ENCODE results near the gene RIC8B. TPM values are rescaled to one million over a fixed set of nuclear protein-coding genes. Genes with fewer than 3 reads are reported as not detected.

Gene RIC8B
- total RNA-seq, 1 experiment from 2014 or later: 11.9 TPM

DNA sequence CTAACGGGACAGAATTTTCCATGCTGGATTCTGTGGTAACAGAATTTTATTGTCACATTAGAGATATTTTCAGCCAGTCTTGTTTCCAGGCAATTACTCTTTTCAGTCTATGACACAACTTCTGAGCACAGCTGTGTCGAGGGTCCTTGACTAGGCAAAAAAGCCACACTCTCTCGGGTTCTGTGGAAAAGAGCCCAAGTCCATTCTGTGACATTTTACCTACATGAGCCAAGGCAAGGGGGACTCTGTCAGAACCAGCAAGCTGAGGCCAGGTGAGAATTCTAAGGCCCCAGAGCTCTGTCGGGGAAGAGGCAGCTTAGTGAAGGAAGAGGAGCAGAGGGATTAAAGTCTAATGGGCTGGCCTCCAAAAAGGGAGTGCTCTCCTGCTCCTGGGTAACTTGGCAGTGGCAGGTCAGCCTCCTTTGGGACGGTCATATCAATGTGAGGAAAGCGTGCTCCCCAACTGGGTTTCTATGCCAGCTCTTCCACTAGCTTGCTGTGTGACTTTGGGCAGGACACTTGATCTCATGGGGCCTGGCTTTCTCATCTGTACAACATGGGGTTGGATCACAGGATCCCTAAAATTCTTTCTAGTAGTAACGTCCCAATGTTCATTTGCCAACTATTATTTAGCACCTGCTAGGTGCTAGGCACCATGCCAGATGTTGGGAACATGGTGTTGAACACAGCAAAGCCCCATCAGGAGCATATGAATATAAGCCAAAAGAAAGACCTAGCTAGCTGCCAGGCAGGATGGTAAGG is 16.0 kb upstream of the RIC8B start:
- no peak for DNase-seq (ENCODE audit: low read depth)

DNA sequence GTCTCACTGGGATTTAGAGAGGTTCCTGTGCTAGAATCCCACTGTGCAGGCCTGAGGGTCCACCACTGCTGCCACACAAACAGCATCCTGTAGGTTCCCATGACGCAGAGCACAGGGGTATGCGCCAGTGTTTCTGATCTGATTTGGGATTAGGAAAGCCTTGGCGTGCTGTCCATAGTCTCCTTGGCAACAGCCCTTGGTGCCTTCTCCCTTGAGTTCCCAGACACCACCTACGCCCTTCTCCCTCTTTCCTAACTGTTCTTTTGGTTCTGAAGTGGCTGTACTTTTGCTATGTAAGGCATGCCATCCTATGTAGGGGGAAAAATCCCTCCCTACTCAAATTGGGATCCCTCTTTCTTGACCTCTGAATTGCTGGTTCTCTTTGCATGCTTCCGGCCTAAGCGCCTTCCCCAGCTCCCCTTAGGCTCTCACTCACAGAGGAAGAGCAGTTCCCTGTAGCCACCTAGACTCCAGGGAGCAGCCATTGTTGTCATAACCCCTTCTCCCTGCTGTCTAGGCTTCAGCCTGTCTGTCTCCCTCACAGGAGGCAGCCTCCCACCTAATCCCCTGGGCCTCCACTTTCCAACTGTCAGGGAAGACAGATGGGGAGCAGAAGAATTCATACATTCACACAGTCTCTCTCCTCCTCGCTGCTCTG is 14.8 kb upstream of the RIC8B start:
- DNase-seq (ENCODE audit: low read depth): no peak

DNA sequence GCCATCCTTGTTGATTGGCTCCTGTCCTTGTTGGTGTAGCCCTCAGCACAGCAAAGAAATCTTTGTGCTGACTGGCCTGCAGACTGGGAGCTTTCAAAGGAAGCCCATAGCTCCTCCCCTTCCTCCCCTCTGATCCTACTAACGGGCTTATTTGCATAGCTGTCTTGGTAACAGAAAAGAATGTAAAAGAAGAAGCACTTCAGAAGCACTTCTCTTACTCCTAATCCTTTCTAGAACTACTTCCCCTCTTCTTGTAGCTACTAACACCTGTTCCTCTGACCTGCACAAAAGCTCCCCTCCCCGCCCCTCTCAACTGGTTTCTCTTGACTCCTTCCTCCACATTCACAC is 14.3 kb upstream of the RIC8B start:
- peak; percentile 24 for DNase-seq (ENCODE audit: low read depth)

DNA sequence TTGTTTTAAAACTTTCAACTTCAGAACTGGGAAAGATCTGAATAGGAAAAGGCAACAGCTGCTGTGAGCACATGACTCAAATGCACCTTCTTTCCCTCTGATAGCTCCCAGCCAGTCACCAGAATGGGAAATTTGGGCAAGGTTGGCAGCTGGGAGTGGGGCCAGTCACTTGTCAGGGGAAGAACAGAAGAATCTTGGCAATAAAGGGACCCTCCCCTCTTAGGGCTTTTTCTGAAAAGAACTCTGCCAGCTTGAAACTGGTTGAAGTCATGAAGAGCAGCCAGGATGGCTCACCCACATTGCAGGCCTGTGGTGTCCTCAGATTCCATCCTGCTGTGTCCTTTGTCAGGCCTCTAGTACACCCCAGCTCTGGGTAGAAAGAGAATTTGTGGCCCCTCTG is 10.3 kb upstream of the RIC8B start:
- DNase-seq (ENCODE audit: low read depth): no peak

DNA sequence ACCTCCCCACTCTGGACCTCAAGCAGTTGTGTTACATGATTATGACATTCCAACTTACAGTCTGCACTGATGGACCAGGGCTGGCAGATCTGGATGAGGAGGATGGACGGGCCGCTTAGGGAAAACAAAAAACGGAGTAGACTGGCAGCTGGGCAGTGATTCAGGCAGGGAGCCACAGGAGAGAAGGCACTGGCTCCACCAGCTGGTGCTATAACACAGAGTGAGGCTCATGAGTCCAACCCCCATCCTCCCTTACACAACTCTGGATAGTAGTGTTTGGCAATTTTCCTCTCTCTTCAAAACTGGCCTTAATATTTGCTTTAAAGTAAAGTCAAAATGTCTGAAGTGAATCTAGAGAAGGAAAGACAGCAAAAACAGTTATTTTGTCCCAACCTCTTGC is 9.7 kb upstream of the RIC8B start:
- no peak for DNase-seq (ENCODE audit: low read depth)

DNA sequence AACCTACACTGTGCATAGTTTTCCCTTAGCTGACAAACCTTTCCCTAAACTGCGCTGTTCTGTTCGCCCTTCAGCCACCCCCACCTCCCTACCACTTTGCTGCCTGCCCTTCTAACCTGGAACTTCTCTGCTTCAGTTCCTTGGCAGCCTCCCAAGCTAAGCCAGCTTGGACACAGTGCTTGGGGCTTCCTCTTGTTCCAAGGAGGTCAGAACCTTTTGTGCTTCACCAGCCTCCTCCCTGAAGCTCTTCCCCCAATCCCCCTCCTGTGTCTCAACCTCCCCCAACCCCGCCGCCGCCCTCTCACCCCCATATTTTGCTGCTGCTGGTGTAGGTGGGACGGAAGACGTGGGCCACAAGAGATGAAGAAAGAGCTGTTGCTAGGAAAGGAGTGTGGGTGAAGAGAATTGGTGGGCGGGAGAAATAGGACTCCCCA is 8.1 kb upstream of the RIC8B start:
- DNase-seq (ENCODE audit: low read depth): no peak

DNA sequence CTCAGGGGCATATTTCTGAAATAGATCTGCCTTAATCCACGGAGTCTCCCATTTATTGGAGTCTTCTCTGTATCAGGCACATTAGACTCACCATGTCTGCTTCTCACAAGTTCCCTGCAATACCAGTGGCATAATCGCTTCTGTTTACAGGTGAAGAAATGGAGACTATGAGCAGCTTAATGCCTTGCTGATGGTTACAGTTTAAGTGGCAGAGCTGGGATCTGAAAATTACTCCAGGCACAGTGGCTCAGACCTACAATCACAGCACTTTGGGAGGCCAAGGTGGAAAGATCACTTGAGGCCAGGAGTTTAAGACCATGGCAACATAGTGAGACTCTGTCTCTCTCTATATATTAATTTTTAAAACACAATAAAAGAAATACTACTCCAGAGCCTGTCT is 7.3 kb upstream of the RIC8B start:
- DNase-seq (ENCODE audit: low read depth): no peak

DNA sequence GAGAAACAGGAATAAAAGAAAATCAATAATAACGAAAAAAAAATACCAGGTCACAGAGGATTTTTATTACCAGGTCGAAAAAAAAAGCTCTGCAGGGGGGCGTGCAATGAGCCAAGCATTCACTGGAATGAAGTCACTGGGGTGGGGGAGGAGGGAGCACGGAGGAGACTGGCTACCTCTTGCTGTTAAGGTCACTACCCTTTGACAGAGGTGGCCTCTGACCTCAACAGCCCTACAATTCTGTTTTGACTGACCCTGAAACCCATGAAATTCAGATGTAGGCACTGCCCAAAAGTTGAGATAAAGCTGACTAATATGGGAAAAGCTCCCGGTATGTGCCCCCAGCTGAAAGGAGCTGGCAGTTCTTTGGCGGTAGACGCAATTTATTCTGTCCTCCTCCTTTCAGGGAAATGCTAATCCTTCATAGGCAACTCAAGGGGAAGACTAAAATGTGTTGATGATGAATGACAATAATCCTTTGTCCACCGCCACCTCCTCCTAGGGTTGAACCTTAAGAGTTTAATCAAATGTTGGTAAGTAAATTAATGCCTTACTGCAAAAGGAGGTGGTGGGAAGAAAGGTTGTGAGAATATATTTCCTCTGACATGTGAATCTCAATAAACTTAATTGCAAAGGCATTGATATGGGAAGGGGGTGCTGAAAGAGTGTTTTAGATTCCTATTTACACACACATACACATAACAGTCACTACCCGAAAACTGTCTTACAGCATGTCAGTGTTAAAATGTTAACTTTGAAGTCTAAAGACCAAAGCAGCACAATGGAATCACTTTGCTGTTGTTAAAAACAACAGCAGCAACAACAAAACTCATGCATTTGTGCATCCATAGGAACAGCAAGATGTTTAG is 6.3 kb upstream of the RIC8B start:
- no peak for DNase-seq (ENCODE audit: low read depth)

DNA sequence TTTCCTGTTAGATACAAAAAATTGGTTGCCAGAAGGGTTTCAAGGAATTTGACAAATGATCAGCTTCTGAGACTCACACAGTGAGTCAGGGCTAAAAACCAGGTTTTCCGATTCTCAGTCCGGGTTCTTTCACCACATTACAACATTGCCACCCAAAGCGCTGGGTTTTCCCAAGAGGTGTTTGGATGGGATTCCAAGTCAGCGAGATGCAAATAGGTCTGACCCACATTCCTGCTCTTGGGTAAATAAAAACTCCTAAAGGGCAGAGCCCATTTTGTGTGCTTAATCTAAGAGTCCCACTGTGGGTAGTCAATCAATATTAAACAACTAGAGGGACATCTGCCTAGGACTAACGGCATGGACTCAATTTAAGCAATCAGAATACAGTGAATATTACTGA is 5.4 kb upstream of the RIC8B start:
- no peak for DNase-seq (ENCODE audit: low read depth)

DNA sequence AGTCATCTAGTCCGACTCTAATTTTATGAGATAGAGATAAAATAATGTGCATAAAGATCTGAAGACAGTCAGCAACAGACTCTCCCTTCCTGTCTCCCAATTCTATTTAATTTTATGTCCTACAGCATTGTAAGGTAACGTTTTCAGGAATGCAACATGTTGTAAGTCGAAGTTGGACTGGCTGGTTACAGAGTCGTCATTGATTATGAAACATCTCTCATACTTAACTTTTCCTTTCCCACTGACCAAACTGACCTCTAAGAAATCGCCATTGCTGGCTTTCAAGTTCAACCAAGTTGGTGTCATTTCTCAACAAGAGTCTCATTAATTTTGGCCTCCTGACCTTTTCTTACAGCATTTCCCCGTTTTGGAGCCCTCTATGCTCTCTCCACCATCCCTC is 4.9 kb upstream of the RIC8B start:
- no peak for DNase-seq (ENCODE audit: low read depth)

DNA sequence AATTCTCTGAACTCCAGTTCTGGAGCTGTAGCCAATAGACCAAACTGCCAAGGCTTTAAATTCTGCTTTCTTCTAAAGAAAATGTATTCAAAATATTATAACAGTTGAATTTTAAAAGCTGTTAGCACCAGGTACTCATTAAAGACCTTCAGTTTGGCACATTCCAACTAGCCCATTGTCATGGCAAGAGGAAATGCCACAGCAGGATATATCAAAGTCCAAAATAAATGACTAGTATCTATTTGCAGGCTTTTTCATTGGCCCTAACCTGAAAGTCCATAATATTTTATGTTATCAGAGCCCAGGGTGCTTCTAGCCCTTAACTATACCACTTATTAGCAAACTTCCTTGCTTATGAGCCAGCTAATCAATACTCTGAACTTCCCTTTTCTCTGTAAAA is 3.1 kb upstream of the RIC8B start:
- DNase-seq (ENCODE audit: low read depth): no peak

DNA sequence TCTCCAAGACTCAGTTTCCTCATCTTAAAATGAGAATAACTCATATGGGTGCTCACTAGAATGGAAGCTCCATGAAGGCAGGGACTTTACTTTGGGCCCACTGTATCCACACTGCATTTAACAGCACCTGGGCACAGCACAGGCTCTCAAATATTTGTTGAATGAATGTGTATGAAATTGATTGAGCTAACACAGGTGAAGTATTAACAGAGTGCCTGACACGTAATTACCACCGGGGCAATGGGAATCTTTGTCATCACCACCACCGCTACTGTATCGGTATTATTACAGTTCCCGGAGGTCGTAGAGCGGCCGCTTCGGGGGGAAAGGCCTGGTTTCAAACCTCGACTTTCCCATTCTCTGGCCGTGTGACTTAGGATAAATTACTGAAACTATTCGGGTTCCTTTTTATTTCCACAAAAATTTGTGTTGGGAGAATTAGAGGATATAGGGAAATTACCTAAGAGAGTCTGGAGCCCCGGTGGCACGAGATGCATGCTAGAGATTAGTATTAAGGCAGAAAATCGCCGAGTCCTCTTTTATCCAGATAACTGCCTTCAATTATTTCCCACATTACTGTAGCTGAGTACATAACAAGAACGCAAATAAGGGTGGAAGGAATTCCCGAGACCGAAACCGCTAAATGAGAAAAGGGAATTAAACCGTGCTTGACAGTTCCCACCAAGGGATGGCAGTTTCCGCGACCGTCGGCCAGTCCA is 1.0 kb upstream of the RIC8B start:
- no peak for DNase-seq (ENCODE audit: low read depth)

DNA sequence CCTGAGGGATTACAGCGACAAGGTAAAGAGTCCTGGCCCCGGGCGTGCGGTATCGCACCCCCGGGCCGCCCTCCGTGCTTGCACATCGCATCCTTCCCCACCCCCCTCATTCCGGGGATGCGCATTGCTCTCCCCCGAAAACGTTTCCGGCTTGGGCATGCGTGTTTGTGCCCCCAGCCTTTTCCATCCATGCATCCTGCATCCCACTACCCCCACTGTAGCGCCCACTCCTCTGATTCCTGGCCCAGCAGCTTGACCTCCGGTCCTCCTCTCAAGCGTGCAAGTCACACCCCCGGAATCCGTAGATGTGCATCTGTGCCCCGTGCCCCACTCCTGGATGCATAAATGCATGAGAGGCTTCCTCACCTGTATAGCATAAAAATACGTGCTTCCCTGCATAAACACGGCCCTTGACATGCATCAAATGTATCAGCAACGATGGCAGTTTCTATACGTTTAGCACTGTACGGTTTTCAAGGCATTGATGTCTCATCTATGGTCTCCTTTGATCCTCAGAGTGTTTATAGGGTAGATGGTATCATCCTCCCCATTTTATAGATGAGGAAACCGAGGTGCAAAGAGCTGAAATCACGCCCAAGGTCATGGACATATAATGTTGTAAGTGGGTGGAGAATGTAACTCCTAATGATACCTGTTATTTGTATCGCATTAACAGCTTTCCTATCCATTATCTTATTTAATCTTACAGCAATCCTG is 484 bp downstream of the RIC8B start:
- no peak for DNase-seq (ENCODE audit: low read depth)

DNA sequence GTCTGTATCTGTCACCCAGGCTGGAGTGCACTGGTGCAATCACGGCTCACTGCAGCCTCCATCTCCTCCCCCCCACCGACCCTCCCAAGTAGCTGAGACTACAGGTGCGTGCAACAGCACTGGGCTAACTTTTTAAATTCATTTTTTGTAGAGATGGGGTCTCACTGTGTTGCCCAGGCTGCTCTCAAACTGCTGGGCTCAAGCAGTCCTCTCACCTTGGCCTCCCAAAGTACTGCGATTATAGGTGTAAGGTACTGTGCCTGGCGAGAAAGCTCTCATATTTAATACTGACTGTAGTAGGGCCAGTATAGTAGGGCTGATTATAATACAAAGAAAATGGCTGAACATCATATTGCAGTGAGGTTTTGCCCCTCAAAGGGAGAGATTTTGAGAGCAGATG is 2.4 kb downstream of the RIC8B start:
- no peak for DNase-seq (ENCODE audit: low read depth)

DNA sequence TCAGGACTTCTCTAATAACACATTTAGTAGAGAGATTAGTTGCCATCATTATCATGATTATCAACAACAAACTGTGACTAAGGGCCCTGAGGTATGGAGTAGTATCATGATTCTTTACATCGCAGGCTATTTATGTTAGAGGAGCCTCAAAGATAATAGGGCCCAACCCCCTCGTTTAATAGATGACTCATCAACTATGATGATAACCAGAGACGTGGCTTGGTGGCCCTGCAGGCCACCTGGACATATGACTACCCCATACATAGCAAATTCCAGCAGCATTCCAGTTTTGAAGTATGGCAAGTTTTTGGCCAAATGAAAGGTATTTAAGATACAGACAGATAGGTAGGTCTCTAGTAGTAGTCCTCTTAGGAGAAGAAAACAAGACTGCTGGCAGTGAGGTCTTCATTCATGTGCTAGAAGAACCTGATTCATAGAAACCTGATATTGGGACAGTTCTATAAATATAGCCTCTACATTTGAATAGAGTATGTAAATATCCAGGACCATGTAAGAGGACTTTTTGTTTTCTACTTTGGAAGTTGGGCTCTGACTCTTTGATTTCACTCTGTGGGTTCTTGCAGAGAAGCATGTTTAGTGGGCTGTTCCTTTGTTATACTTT is 5.6 kb downstream of the RIC8B start:
- DNase-seq (ENCODE audit: low read depth): peak; percentile 51

DNA sequence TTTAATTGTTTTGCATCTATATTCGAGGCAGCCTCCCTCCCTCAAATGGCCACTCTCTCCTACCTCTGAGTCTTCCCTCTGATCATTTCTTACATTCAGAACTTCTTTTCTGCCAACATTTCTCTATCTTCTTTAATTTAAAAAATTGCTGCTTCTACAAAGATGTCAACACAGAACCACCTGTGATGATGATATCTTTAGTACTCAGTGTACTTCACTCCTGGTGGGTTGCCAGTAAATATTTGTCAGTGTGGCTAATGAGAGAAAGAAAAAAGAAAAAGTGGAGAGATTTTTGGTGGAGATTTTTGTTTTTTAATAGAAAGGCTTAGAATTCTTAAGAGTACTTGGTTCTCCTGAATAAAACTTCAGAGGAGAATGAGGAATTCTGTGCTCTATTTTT is 8.1 kb downstream of the RIC8B start:
- DNase-seq (ENCODE audit: low read depth): no peak

DNA sequence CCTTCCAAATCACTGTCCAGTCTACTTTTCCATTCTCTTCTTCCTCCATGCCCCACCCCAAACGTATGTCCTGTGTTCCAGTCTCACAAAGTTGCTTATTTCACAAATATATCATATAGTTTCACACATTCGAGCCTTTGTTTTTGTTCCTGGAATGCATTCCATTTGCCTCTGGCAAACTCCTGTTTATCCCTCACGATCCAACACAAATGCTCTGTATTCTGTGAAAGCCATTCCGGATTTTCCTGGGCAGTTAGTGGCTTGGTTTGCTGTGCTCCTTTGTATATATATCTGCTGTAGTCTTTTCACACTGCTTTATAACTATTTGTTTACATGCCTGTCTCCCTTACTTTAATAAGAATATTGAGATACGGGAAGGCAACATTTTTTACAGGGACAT is 9.0 kb downstream of the RIC8B start:
- DNase-seq (ENCODE audit: low read depth): no peak

DNA sequence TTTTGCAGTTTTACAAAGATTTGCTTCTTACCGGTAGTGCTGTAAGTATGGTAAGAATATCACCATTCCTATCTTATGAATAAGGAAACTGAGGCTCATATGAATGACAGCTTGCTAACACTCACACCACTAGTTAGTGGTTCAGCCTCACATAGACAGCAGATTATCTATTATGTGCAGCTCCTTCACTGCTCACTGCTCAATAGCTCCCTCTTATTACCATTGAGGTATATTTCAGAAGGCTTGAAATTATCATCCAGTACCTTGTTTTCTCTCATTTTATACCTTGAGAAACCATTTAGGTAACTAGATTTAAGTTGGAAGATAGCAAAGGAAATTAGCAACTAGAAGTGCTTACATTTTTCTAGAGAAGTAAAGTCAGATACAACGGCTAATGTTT is 15.5 kb downstream of the RIC8B start:
- no peak for DNase-seq (ENCODE audit: low read depth)

DNA sequence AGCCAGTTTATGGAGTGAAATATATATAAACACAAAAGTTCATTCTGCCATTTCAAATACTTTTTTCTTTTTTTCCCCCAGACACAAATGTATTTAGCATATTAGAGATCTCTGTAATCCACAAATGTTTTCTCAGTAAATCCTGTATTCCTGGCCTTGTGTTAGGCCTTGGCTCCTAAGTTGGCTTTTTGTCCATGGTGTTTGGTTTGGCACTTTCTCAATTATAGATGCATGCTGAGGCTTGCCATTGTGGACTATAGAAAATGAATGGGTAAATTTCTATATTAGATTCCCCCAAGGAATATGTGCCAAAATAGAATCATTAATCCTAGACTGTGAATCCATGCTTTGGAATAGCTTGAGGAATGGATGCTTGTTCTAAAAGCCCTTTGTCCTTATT is 17.0 kb downstream of the RIC8B start:
- DNase-seq (ENCODE audit: low read depth): no peak

DNA sequence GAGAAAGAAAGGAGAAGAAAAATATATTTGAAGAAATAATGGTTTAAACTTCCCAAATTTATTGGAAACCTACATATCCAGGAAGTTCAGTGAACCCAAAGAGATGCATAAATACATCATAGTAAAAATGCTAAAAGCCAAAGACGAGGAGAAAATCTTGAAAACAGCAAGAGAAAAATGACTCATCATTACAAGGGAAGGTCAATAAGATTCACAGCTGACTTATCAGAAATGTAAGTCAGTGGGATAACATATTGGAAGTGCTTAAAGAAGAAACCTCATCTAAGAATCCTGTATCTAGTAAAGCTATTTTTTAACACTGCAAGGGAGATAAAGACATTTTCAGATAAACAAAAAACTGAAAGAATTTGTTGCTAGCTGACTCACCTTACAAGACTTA is 19.9 kb downstream of the RIC8B start:
- DNase-seq (ENCODE audit: low read depth): no peak

DNA sequence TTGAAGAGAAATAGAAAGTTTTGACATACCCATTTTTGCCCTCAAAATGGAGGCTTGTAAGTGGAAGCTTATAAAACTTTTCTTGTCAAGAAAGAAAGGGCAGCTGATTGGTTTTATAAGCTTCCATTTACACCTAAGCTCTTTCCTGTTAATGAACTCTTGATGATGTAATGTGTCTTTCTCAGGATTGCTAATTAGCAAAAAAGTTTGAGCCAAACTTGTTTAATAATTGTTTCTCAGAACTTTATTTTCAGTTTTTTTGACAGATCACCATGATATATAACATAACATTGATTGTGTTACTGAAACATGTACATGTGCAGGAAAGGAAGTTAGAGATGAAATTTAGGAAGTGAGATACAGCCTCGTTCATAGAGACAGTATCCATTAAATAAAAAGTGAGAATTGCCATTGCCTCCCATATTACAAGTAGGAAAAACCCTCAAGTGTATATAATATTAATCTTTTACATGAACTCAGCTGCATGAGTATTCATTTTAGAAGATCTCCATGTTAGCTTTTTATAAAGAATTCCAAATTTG is 26.8 kb downstream of the RIC8B start:
- no peak for DNase-seq (ENCODE audit: low read depth)

All from RPMI7951 (cell line).